SK-N-SH treated with all-trans-retinoic acid at 6 μM for 48 hours (cell line): ENCODE results near the gene ELOVL5.

Experiments
- ATAC-seq: fragments of 200-7000 bp; cut with Tn5 transposase; 3 replicates; pipeline ENCODE4 v1.9.1; 2020; ENCODE audit warnings: mild to moderate bottlenecking, moderate library complexity
- ARNTL ChIP-seq: fragments of 450-650 bp; formaldehyde crosslinking; IDR thresholded peaks from 2 replicates; pipeline ENCODE4 v1.5.0; 2020; ENCODE audit warnings: low read depth, mild to moderate bottlenecking, moderate library complexity, borderline replicate concordance
- BACH2 ChIP-seq: fragments of 250-450 bp; sonication (Bioruptor Pico); IDR thresholded peaks from 2 replicates; pipeline ENCODE4 v1.9.0; 2021; ENCODE audit warnings: mild to moderate bottlenecking, borderline replicate concordance
- CSDC2 ChIP-seq: fragments of 250-450 bp; sonication (Bioruptor Pico); IDR thresholded peaks from 2 replicates; pipeline ENCODE4 v1.5.0; 2020; ENCODE audit warnings: mild to moderate bottlenecking, moderate library complexity
- ESRRG ChIP-seq: fragments of 250-450 bp; sonication (Bioruptor Pico); IDR thresholded peaks from 2 replicates; pipeline ENCODE4 v1.6.1; 2021; ENCODE audit warnings: mild to moderate bottlenecking
- GLIS3 ChIP-seq: fragments of 250-450 bp; sonication (Bioruptor Pico); IDR thresholded peaks from 2 replicates; pipeline ENCODE4 v1.5.0; 2020; ENCODE audit warnings: mild to moderate bottlenecking, moderate library complexity
- ISL1 ChIP-seq: fragments of 250-450 bp; sonication (Bioruptor Pico); IDR thresholded peaks from 2 replicates; pipeline ENCODE4 v2.1.2; 2022; ENCODE audit warnings: mild to moderate bottlenecking, moderate library complexity
- OSR1 ChIP-seq: fragments of 250-450 bp; sonication (Bioruptor Pico); IDR thresholded peaks from 2 replicates; pipeline ENCODE4 v1.8.0; 2022; ENCODE audit warnings: moderate library complexity, mild to moderate bottlenecking, inconsistent platforms
- PPARA ChIP-seq: fragments of 250-450 bp; sonication (Bioruptor Pico); IDR thresholded peaks from 2 replicates; pipeline ENCODE4 v1.5.0; 2020; ENCODE audit warnings: mild to moderate bottlenecking, borderline replicate concordance
- RARB ChIP-seq: fragments of 250-450 bp; sonication (Bioruptor Pico); IDR thresholded peaks from 2 replicates; pipeline ENCODE4 v1.8.0; 2021; ENCODE audit warnings: mild to moderate bottlenecking, moderate library complexity
- SNAI2 ChIP-seq: fragments of 250-450 bp; sonication (Bioruptor Pico); IDR thresholded peaks from 2 replicates; pipeline ENCODE4 v1.5.0; 2020; ENCODE audit warnings: mild to moderate bottlenecking, moderate library complexity
- TCF4 ChIP-seq: fragments of 250-450 bp; sonication (Bioruptor Pico); IDR thresholded peaks from 2 replicates; pipeline ENCODE4 v1.8.0; 2021; ENCODE audit warnings: mild to moderate bottlenecking, moderate library complexity, borderline replicate concordance
- TOX ChIP-seq: fragments of 250-450 bp; sonication (Bioruptor Pico); IDR thresholded peaks from 2 replicates; pipeline ENCODE4 v1.8.0; 2021; ENCODE audit warnings: mild to moderate bottlenecking, moderate library complexity, borderline replicate concordance
- ZC3H10 ChIP-seq: fragments of 250-450 bp; sonication (Bioruptor Pico); IDR thresholded peaks from 2 replicates; pipeline ENCODE4 v1.5.1; 2021; ENCODE audit warnings: mild to moderate bottlenecking, moderate library complexity
- ZFP3 ChIP-seq: fragments of 250-450 bp; sonication (Bioruptor Pico); IDR thresholded peaks from 2 replicates; pipeline ENCODE4 v1.5.0; 2020; ENCODE audit warnings: mild to moderate bottlenecking, moderate library complexity
- ZFP30 ChIP-seq: fragments of 450-650 bp; formaldehyde crosslinking; IDR thresholded peaks from 2 replicates; pipeline ENCODE4 v1.5.0; 2022; ENCODE audit warnings: mild to moderate bottlenecking, moderate library complexity
- ZNF565 ChIP-seq: fragments of 450-650 bp; formaldehyde crosslinking; conservative IDR thresholded peaks from 2 replicates; pipeline ENCODE4 v1.5.0; 2020; ENCODE audit warnings: low read depth, mild to moderate bottlenecking, moderate library complexity
- ZNF8 ChIP-seq: fragments of 450-650 bp; formaldehyde crosslinking; IDR thresholded peaks from 2 replicates; pipeline ENCODE4 v1.5.0; 2020; ENCODE audit warnings: mild to moderate bottlenecking, moderate library complexity
- TF ChIP-seq, protein P1 (sequence below): fragments of 250-450 bp; sonication (Bioruptor Pico); IDR thresholded peaks from 2 replicates; pipeline ENCODE4 v1.5.1; 2020; ENCODE audit warnings: low read depth, mild to moderate bottlenecking, moderate library complexity
- TF ChIP-seq, protein P2 (sequence below): fragments of 250-450 bp; sonication (Bioruptor Pico); IDR thresholded peaks from 2 replicates; pipeline ENCODE4 v1.8.0; 2020; ENCODE audit warnings: mild to moderate bottlenecking, moderate library complexity, borderline replicate concordance
- TF ChIP-seq, protein P3 (sequence below): fragments of 250-450 bp; sonication (Bioruptor Pico); IDR thresholded peaks from 2 replicates; pipeline ENCODE4 v1.8.0; 2021; ENCODE audit warnings: low read depth, mild to moderate bottlenecking, moderate library complexity, borderline replicate concordance
- TF ChIP-seq, protein P4 (sequence below): fragments of 250-450 bp; sonication (Bioruptor Pico); IDR thresholded peaks from 2 replicates; pipeline ENCODE4 v1.5.0; 2020; ENCODE audit warnings: mild to moderate bottlenecking, moderate library complexity
- TF ChIP-seq, protein P5 (sequence below): fragments of 250-450 bp; sonication (Bioruptor Pico); IDR thresholded peaks from 2 replicates; pipeline ENCODE4 v1.5.1; 2021; ENCODE audit warnings: mild to moderate bottlenecking, moderate library complexity

Gene ELOVL5

GRCh38 chr6:53373638-53374037, 24.9 kb upstream of the ELOVL5 start:
- ATAC-seq = no peak
- TF ChIP-seq BACH2 (CRISPR knock-in tag) (no peak), GLIS3 (CRISPR knock-in tag) (no peak), PPARA (CRISPR knock-in tag) (no peak), ARNTL (CRISPR knock-in tag) (no peak), OSR1 (CRISPR knock-in tag) (no peak), ZC3H10 (CRISPR knock-in tag) (no peak), SNAI2 (no peak), TCF4 (CRISPR knock-in tag) (no peak), ESRRG (CRISPR knock-in tag) (no peak), ZNF8 (CRISPR knock-in tag) (no peak), TOX (CRISPR knock-in tag) (no peak), ZFP30 (CRISPR knock-in tag) (no peak), ZFP3 (CRISPR knock-in tag) (no peak), CSDC2 (no peak), ZNF565 (CRISPR knock-in tag) (no peak)
- TF ChIP-seq, protein P1, sequence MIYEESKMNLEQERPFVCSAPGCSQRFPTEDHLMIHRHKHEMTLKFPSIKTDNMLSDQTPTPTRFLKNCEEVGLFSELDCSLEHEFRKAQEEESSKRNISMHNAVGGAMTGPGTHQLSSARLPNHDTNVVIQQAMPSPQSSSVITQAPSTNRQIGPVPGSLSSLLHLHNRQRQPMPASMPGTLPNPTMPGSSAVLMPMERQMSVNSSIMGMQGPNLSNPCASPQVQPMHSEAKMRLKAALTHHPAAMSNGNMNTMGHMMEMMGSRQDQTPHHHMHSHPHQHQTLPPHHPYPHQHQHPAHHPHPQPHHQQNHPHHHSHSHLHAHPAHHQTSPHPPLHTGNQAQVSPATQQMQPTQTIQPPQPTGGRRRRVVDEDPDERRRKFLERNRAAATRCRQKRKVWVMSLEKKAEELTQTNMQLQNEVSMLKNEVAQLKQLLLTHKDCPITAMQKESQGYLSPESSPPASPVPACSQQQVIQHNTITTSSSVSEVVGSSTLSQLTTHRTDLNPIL (CRISPR knock-in tag) = no peak
- TF ChIP-seq, protein P2, sequence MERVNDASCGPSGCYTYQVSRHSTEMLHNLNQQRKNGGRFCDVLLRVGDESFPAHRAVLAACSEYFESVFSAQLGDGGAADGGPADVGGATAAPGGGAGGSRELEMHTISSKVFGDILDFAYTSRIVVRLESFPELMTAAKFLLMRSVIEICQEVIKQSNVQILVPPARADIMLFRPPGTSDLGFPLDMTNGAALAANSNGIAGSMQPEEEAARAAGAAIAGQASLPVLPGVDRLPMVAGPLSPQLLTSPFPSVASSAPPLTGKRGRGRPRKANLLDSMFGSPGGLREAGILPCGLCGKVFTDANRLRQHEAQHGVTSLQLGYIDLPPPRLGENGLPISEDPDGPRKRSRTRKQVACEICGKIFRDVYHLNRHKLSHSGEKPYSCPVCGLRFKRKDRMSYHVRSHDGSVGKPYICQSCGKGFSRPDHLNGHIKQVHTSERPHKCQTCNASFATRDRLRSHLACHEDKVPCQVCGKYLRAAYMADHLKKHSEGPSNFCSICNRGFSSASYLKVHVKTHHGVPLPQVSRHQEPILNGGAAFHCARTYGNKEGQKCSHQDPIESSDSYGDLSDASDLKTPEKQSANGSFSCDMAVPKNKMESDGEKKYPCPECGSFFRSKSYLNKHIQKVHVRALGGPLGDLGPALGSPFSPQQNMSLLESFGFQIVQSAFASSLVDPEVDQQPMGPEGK (CRISPR knock-in tag) = no peak
- TF ChIP-seq, protein P3, sequence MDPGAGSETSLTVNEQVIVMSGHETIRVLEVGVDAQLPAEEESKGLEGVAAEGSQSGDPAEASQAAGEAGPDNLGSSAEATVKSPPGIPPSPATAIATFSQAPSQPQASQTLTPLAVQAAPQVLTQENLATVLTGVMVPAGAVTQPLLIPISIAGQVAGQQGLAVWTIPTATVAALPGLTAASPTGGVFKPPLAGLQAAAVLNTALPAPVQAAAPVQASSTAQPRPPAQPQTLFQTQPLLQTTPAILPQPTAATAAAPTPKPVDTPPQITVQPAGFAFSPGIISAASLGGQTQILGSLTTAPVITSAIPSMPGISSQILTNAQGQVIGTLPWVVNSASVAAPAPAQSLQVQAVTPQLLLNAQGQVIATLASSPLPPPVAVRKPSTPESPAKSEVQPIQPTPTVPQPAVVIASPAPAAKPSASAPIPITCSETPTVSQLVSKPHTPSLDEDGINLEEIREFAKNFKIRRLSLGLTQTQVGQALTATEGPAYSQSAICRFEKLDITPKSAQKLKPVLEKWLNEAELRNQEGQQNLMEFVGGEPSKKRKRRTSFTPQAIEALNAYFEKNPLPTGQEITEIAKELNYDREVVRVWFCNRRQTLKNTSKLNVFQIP = no peak
- TF ChIP-seq, protein P4, sequence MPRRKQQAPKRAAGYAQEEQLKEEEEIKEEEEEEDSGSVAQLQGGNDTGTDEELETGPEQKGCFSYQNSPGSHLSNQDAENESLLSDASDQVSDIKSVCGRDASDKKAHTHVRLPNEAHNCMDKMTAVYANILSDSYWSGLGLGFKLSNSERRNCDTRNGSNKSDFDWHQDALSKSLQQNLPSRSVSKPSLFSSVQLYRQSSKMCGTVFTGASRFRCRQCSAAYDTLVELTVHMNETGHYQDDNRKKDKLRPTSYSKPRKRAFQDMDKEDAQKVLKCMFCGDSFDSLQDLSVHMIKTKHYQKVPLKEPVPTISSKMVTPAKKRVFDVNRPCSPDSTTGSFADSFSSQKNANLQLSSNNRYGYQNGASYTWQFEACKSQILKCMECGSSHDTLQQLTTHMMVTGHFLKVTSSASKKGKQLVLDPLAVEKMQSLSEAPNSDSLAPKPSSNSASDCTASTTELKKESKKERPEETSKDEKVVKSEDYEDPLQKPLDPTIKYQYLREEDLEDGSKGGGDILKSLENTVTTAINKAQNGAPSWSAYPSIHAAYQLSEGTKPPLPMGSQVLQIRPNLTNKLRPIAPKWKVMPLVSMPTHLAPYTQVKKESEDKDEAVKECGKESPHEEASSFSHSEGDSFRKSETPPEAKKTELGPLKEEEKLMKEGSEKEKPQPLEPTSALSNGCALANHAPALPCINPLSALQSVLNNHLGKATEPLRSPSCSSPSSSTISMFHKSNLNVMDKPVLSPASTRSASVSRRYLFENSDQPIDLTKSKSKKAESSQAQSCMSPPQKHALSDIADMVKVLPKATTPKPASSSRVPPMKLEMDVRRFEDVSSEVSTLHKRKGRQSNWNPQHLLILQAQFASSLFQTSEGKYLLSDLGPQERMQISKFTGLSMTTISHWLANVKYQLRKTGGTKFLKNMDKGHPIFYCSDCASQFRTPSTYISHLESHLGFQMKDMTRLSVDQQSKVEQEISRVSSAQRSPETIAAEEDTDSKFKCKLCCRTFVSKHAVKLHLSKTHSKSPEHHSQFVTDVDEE (CRISPR knock-in tag) = no peak
- TF ChIP-seq, protein P5, sequence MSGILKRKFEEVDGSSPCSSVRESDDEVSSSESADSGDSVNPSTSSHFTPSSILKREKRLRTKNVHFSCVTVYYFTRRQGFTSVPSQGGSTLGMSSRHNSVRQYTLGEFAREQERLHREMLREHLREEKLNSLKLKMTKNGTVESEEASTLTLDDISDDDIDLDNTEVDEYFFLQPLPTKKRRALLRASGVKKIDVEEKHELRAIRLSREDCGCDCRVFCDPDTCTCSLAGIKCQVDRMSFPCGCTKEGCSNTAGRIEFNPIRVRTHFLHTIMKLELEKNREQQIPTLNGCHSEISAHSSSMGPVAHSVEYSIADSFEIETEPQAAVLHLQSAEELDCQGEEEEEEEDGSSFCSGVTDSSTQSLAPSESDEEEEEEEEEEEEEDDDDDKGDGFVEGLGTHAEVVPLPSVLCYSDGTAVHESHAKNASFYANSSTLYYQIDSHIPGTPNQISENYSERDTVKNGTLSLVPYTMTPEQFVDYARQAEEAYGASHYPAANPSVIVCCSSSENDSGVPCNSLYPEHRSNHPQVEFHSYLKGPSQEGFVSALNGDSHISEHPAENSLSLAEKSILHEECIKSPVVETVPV (CRISPR knock-in tag) = no peak

DNA sequence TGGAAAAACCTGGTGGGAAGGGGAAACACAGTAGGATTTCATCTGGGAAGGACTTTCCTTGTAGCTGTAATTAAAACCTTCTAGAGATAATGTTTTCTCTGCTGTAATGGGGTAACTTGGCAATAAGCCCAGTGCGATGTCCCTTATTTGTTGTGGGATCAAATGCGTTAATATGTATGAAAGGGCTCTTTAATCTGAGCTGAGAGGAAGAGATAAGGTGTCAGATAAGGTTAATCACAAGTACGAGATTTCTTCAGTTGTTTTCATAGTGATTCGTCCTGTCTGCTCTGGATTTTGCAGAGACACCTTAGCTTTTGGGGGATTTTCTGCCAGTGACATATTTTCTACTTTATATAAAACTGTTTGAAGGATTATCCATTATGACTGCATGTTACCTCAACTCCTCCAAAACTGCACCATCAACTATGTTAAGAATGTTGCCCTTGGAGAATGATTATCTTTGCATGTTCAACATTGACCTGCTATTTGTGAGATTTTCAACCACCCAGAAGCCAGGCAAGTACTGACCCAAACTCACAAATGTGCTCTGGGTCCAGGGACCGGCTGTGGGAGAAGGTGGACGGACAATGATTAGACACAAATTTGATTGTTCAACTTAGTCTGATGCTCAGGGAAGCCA, 21.2 kb upstream of the ELOVL5 start:
- no peak for ATAC-seq
- no peak for TF ChIP-seq GLIS3 (CRISPR knock-in tag)
- no peak for TF ChIP-seq ZNF8 (CRISPR knock-in tag)
- TF ChIP-seq, protein P5 (CRISPR knock-in tag) = no peak
- no peak for TF ChIP-seq ISL1 (CRISPR knock-in tag)
- no peak for TF ChIP-seq RARB
- no peak for TF ChIP-seq ARNTL (CRISPR knock-in tag)
- TF ChIP-seq TOX (CRISPR knock-in tag) = no peak
- no peak for TF ChIP-seq SNAI2
- TF ChIP-seq ZFP3 (CRISPR knock-in tag) = no peak
- no peak for TF ChIP-seq BACH2 (CRISPR knock-in tag)
- TF ChIP-seq ESRRG (CRISPR knock-in tag) = no peak
- TF ChIP-seq, protein P2 (CRISPR knock-in tag) = no peak
- no peak for TF ChIP-seq ZNF565 (CRISPR knock-in tag)
- TF ChIP-seq ZC3H10 (CRISPR knock-in tag) = no peak
